Cardiac septum (tissue), 1 donor: ENCODE results near the gene PPP1R12A. TPM values are rescaled to one million over a fixed set of nuclear protein-coding genes. Genes with fewer than 3 reads are reported as not detected.
A peak's percentile ranks its signal among the peaks of the same experiment; 100 is the strongest.

ENCODE experiments used
- DNase-seq: peaks from one replicate; pipeline ENCODE4 v3.0.0-alpha.2; 2020; ENCODE audit warnings: low spot score
- intact Hi-C: fragments of 100-400 bp; cut with DNase I; formaldehyde crosslinking; loops from one replicate; pipeline ENCODE4 v1.14.0; 2022
- total RNA-seq: library from RNA; stranded (reverse); fragmentation: NEBNext Ultra II Directional; extraction: Animal tissue kit (Norgen Biotek cat#: 25700); gene quantifications from one replicate; pipeline ENCODE4 v1.2.1, GENCODE V29; 2021
- donor health status: DM: no; HTN: no; CAD: no.

The PPP1R12A gene
- total RNA-seq, 1 donor from 2014 or later: 63.3 TPM

DNA sequence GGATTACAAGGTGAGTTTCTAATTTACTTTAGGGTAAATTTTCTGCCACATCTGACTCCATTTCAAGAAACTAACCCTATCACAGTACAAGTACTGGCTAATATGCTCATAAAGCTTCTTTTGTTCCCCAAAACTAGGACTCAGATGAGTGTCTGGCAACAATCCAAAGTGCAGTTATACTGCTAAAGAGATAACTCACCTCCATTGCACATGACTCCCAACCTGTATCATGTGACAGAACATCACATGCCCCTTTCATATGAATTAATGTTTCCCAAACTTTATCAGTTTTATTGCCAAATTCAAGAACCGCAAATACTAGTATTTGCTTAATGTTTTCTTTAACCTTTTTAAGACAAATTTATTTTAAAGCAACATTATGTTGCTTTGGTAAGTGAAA, 3.9 kb upstream of the PPP1R12A start:
- no peak for DNase-seq
- intact Hi-C loops: loop anchor here (10.0 kb wide), 2 partner anchors 124 to 244 kb away; partner anchors contain the start of gene PAWR

GRCh38 chr12:79936670-79937069, 1.8 kb upstream of the PPP1R12A start:
- intact Hi-C loops: loop anchor here (10.0 kb wide), 2 partner anchors 122 to 242 kb away; partner anchors contain the start of gene PAWR
- no peak for DNase-seq

GRCh38 chr12:79935624-79936345, 888 bp upstream of the PPP1R12A start:
- intact Hi-C loops: loop anchor here (1.0 to 10.0 kb wide), 3 partner anchors 121 to 251 kb away; partner anchors contain the start of gene PAWR
- DNase-seq: no peak

- intact Hi-C loops: loop anchor here (1.0 to 10.0 kb wide), 4 partner anchors 47 to 252 kb away; partner anchors contain the start of gene PAWR
- peak; percentile 85 for DNase-seq
Measured at GRCh38 chr12:79934281-79935020, 446 bp downstream of the PPP1R12A start.

- no peak for DNase-seq
- intact Hi-C loops: loop anchor here (5.0 to 10.0 kb wide), 3 partner anchors 46 to 239 kb away; partner anchors contain the start of gene PAWR
Measured at GRCh38 chr12:79933532-79934264, 1.2 kb downstream of the PPP1R12A start.

DNA sequence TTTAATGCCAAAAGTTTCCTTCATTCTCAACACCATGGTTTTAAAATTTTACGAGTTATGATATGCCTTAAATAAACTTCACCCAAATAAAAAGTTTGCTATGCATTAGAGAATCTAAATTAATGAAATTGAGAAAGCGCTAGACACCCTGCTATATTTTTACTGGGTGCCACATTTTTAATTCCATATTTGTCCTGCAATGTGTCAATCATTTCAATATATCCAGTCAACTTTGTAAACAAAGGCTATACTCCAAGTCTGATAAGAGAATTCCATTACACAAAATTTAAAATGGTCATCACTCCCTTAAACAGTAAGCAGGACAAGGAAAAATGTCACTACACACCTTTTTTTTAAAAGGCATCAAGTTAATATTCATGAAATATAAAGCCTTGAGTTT, 1.9 kb downstream of the PPP1R12A start:
- intact Hi-C loops: loop anchor here (5.0 to 10.0 kb wide), 3 partner anchors 46 to 238 kb away; partner anchors contain the start of gene PAWR
- DNase-seq: no peak

- intact Hi-C loops: loop anchor here (5.0 to 10.0 kb wide), 3 partner anchors 45 to 238 kb away; partner anchors contain the start of gene PAWR
- DNase-seq: no peak
Measured at GRCh38 chr12:79932357-79932756, 2.5 kb downstream of the PPP1R12A start.

GRCh38 chr12:79929065-79929464, 5.8 kb downstream of the PPP1R12A start:
- no peak for DNase-seq

DNA sequence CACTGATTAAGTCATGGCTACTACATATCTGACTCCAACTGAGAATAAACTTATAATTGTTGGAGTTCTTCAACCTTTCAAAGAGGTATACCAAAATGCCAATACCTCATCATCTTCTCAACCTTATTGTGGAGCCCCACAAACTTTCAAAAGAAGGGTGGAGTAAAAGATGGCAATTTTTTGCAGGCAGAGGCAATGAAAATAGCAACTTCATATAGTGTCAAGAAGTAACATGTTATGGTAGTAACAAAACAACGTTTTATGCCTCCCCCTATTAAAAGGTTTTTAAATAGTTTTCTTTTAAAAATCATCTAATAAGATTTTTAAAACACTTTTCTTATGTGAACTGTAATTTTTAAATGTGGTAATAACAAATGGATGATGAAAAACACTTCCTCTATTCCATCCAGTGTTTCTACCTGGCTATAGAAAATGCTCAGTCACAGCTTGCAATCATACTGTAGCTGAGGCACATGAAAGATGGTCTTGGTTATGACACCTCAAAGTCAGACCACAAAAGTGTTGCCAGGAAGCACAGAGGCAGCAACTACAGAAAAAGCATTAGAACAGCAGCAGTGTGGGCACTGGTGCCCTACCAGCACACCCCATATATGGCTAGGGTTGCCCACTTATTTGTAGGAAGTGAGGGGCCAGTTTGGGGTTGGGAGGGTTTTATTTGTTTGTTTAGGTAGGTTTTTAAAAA, 7.0 kb downstream of the PPP1R12A start:
- intact Hi-C loops: no loop called here
- no peak for DNase-seq

More at GRCh38 chr12:79929065-79929464, 5.8 kb downstream of the PPP1R12A start:
- intact Hi-C loops: no loop called here

- intact Hi-C loops: no loop called here
- no peak for DNase-seq
Measured at GRCh38 chr12:79926951-79927350, 7.9 kb downstream of the PPP1R12A start.

GRCh38 chr12:79925492-79925891, 9.4 kb downstream of the PPP1R12A start:
- intact Hi-C loops: no loop called here
- no peak for DNase-seq

DNA sequence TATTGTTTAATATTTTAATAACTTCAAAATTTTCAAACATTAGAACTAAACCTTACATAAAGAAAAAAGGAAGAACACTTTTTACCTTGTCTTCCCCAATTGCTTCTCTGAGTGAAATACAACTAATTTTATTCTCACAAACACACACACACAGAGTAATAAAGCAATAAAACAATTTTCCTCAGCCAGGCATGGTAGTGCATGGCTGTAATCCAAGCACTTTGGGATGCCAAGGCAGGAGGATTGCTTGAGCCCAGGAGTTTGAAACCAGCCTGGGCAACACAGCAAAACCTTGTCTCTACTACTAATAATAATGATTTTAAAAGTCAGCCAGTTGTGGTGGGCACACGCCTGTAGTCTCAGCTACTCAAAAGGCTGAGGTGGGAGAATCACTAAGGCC, 13.1 kb downstream of the PPP1R12A start:
- DNase-seq: no peak
- intact Hi-C loops: no loop called here

- DNase-seq: no peak
- intact Hi-C loops: no loop called here
Measured at GRCh38 chr12:79920421-79921238, 14.3 kb downstream of the PPP1R12A start.

DNA sequence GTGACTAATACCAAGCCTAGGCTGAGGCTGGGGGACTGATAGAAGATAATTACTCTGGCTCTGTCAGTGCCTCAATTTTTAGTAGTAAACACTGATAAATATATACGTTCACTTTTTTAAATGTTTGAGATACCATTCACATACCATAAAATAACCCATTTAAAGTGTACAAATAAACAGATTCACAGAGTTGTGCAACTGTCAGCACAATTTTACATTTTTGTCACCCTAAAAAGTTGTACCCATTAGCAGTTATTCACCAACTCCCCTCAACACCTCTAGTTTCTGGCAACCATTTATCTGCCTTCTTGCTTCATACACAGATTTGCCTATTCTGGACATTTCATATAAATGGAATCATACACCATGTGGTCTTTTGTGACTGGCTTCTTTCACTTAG, 15.1 kb downstream of the PPP1R12A start:
- DNase-seq: no peak
- intact Hi-C loops: no loop called here

GRCh38 chr12:79916826-79917225, 18.1 kb downstream of the PPP1R12A start:
- intact Hi-C loops: no loop called here
- DNase-seq: no peak

- DNase-seq: no peak
- intact Hi-C loops: no loop called here
Measured at GRCh38 chr12:79911889-79912656, 22.8 kb downstream of the PPP1R12A start.

GRCh38 chr12:79908366-79908765, 26.5 kb downstream of the PPP1R12A start:
- DNase-seq: no peak
- intact Hi-C loops: no loop called here

DNA sequence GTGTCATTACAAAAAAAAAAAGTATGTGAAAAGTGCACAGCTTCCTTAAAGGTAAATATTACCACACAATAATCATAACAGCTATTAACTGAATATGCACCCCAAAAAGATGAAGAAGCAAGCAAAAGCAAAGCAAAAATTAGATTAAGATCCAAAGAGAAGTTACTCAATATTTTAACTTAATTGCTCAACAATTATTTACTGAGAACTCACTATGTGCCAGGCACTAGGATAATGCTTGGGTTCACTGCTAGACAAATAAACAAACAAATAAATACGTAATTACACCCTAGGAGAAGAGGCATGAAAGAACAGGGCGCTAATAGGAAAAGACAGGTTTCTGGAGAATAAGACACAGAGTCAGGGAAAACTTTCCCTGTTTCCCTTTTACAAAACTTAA, 33.4 kb downstream of the PPP1R12A start:
- DNase-seq: no peak
- intact Hi-C loops: no loop called here
